H1 (cell line): ENCODE data around the gene TECPR2. TPM values are rescaled to one million over a fixed set of nuclear protein-coding genes. Genes with fewer than 3 reads are reported as not detected.

ENCODE experiments used
- CTCF ChIA-PET: fragments of 300-600 bp; sonication (Branson Sonifier 250); formaldehyde crosslinking; loops from one replicate; lab custom pipeline; 2021; ENCODE audit not compliant: partially characterized antibody; lab: Charles Lee
- POLR2A ChIA-PET: fragments of 300-600 bp; sonication (Branson Sonifier 250); formaldehyde crosslinking; loops from one replicate; lab custom pipeline; 2021; ENCODE audit warnings: inconsistent platforms; ENCODE audit not compliant: partially characterized antibody; lab: Charles Lee
- DNase-seq, 2 experiments: peaks; one replicate each; pipeline versions ENCODE4 v3.0.0 to v3.0.0-alpha.2; 2010 to 2022; ENCODE audit warnings: low spot score in 2 of 2, low read depth in 1 of 2, mixed read lengths in 1 of 2
- FAIRE-seq: peaks from 2 replicates; lab custom pipeline; 2011; peaks lifted over from hg19 to GRCh38; lab: Jason Lieb, UNC
- H2AFZ ChIP-seq: 2 replicates; pipeline ENCODE4 v1.8.1; 2012; ENCODE audit warnings: low read length, inconsistent platforms
- H2AK5ac ChIP-seq: 2 replicates; pipeline ENCODE4 v1.6.1; 2013; ENCODE audit warnings: low read depth, low read length
- H2BK120ac ChIP-seq: replicated peaks from 2 replicates; pipeline ENCODE3; 2013; ENCODE audit warnings: low read depth, low read length, inconsistent platforms
- H2BK12ac ChIP-seq: 2 replicates; pipeline ENCODE4 v1.6.1; 2013; ENCODE audit warnings: low read depth, low read length
- H2BK15ac ChIP-seq: 2 replicates; pipeline ENCODE4 v1.6.1; 2013; ENCODE audit warnings: low read length
- H2BK20ac ChIP-seq: 2 replicates; pipeline ENCODE4 v1.6.1; 2013; ENCODE audit warnings: low read length
- H2BK5ac ChIP-seq: 2 replicates; pipeline ENCODE4 v1.6.1; 2013; ENCODE audit warnings: low read depth, low read length
- H3K14ac ChIP-seq: 2 replicates; pipeline ENCODE4 v1.6.1; 2013; ENCODE audit warnings: inconsistent platforms; ENCODE audit not compliant: insufficient read length
- H3K18ac ChIP-seq: 2 replicates; pipeline ENCODE4 v1.6.1; 2013; ENCODE audit warnings: low read length; ENCODE audit errors: extremely low read depth
- H3K23ac ChIP-seq: 2 replicates; pipeline ENCODE4 v1.6.1; 2013; ENCODE audit warnings: inconsistent platforms; ENCODE audit not compliant: insufficient read length
- H3K23me2 ChIP-seq: 2 replicates; pipeline ENCODE4 v1.6.1; 2013; ENCODE audit warnings: low read depth, low read length
- H3K27ac ChIP-seq: 2 replicates; pipeline ENCODE4 v1.6.1; 2011; ENCODE audit warnings: low read depth, low read length, inconsistent platforms
- H3K27me3 ChIP-seq, 4 experiments: replicated peaks in 1 of 4; 1 replicate in 1 of 4; 2 replicates in 3 of 4; pipeline versions ENCODE4 v1.6.1 to v1.8.1; 2011 to 2013; ENCODE audit warnings: low read length in 3 of 4, mild to moderate bottlenecking in 3 of 4, inconsistent platforms in 2 of 4, mixed read lengths in 2 of 4, moderate library complexity in 1 of 4; ENCODE audit not compliant: control insufficient read depth in 3 of 4, insufficient read depth in 3 of 4; ENCODE audit errors: extremely low read depth in 1 of 4
- H3K36me3 ChIP-seq, 4 experiments: 2 replicates each; pipeline versions ENCODE4 v1.6.1 to v1.8.1; 2011 to 2013; ENCODE audit warnings: mild to moderate bottlenecking in 4 of 4, low read length in 3 of 4, moderate library complexity in 2 of 4, control low read depth in 1 of 4, inconsistent platforms in 1 of 4; ENCODE audit not compliant: insufficient read depth in 4 of 4, control insufficient read depth in 2 of 4
- H3K4ac ChIP-seq: replicated peaks from 2 replicates; pipeline ENCODE3; 2013; ENCODE audit warnings: low read length, low read depth, mixed read lengths, inconsistent platforms; ENCODE audit not compliant: insufficient read length
- H3K4me1 ChIP-seq, 4 experiments: replicated peaks in 1 of 4; 1 replicate in 1 of 4; 2 replicates in 3 of 4; pipeline versions ENCODE4 v1.6.1 to v1.8.1; 2011 to 2013; ENCODE audit warnings: low read length in 3 of 4, inconsistent platforms in 2 of 4, mixed read lengths in 1 of 4; ENCODE audit not compliant: insufficient read depth in 4 of 4, control insufficient read depth in 3 of 4
- H3K4me2 ChIP-seq, 2 experiments: 2 replicates each; pipeline versions ENCODE4 v1.6.1 to v1.8.1; 2011 to 2013; ENCODE audit warnings: low read depth in 2 of 2, low read length in 2 of 2, control low read depth in 1 of 2, inconsistent platforms in 1 of 2, mild to moderate bottlenecking in 1 of 2; ENCODE audit not compliant: insufficient read depth in 1 of 2
- H3K4me3 ChIP-seq, 4 experiments: fragments of 200-600, 300-600 bp in 1 of 4; sonication (generic), shearing (Covaris generic), sonication (Bioruptor Twin) in 1 of 4; 2 replicates each; pipeline versions ENCODE4 v1.5.1 to v1.8.1; 2011 to 2016; ENCODE audit warnings: low read length in 4 of 4, low read depth in 3 of 4, control low read depth in 2 of 4, inconsistent platforms in 2 of 4, mild to moderate bottlenecking in 2 of 4, mixed read lengths in 1 of 4, moderate library complexity in 1 of 4; ENCODE audit not compliant: insufficient read depth in 2 of 4; ENCODE audit errors: extremely low read depth in 1 of 4
- H3K56ac ChIP-seq: replicated peaks from 2 replicates; pipeline ENCODE3; 2013; ENCODE audit warnings: low read depth, mild to moderate bottlenecking, mixed read lengths, low read length, inconsistent platforms; ENCODE audit not compliant: insufficient read length
- H3K79me1 ChIP-seq: 2 replicates; pipeline ENCODE4 v1.6.1; 2013; ENCODE audit warnings: low read depth, low read length, control low read depth
- H3K79me2 ChIP-seq, 2 experiments: 2 replicates each; pipeline versions ENCODE4 v1.6.1 to v1.8.1; 2012 to 2013; ENCODE audit warnings: low read length in 2 of 2, mild to moderate bottlenecking in 2 of 2, inconsistent platforms in 1 of 2; ENCODE audit not compliant: insufficient read depth in 2 of 2, control insufficient read depth in 1 of 2
- H3K9ac ChIP-seq, 4 experiments: replicated peaks in 1 of 4; 1 replicate in 1 of 4; 2 replicates in 3 of 4; pipeline versions ENCODE4 v1.6.1 to v1.8.1; 2011 to 2013; ENCODE audit warnings: low read depth in 3 of 4, low read length in 3 of 4, control low read depth in 2 of 4, mild to moderate bottlenecking in 2 of 4, moderate library complexity in 2 of 4, inconsistent platforms in 1 of 4; ENCODE audit errors: extremely low read depth in 1 of 4
- H3K9me3 ChIP-seq, 2 experiments: 2 replicates each; pipeline versions ENCODE4 v1.6.1 to v1.8.1; 2012 to 2013; ENCODE audit warnings: mild to moderate bottlenecking in 2 of 2, moderate library complexity in 2 of 2, control low read depth in 1 of 2, inconsistent platforms in 1 of 2, low read depth in 1 of 2, low read length in 1 of 2, mixed read lengths in 1 of 2; ENCODE audit not compliant: insufficient read depth in 2 of 2
- H4K20me1 ChIP-seq, 2 experiments: replicated peaks in 1 of 2; 2 replicates each; pipeline versions ENCODE3 to v1.8.1; 2011 to 2013; ENCODE audit warnings: inconsistent platforms in 2 of 2, low read length in 2 of 2, mild to moderate bottlenecking in 1 of 2; ENCODE audit not compliant: insufficient read depth in 2 of 2, control insufficient read depth in 1 of 2
- H4K5ac ChIP-seq: 2 replicates; pipeline ENCODE4 v1.6.1; 2013; ENCODE audit warnings: low read length, low read depth, mixed read lengths, inconsistent platforms; ENCODE audit not compliant: insufficient read length
- H4K8ac ChIP-seq: 2 replicates; pipeline ENCODE4 v1.8.0; 2013; ENCODE audit warnings: mild to moderate bottlenecking, moderate library complexity, low read length, inconsistent platforms; ENCODE audit not compliant: insufficient read depth; ENCODE audit errors: extremely low read depth
- H4K91ac ChIP-seq: replicated peaks from 2 replicates; pipeline ENCODE3; 2013; ENCODE audit warnings: low read length, mixed read lengths, inconsistent platforms; ENCODE audit not compliant: insufficient read length
- ASH2L ChIP-seq: fragments of 200-600, 300-600 bp; sonication (generic); IDR thresholded peaks from one replicate; pipeline ENCODE4 v1.7.1; 2017; ENCODE audit warnings: low read length
- CHD2 ChIP-seq: IDR thresholded peaks from 2 replicates; pipeline ENCODE4 v1.6.1; 2012; ENCODE audit warnings: low read length, improper control_type of control experiment
- EGR1 ChIP-seq: IDR thresholded peaks from 2 replicates; pipeline ENCODE4 v1.6.1; 2011; ENCODE audit warnings: low read depth, low read length, borderline replicate concordance
- POLR2A ChIP-seq, 2 experiments: IDR thresholded peaks; 1 replicate in 1 of 2; 2 replicates in 1 of 2; pipeline ENCODE4 v1.6.1; 2011; ENCODE audit warnings: low read depth in 2 of 2, low read length in 2 of 2, mild to moderate bottlenecking in 2 of 2; ENCODE audit errors: control extremely low read depth in 1 of 2
- SP2 ChIP-seq: IDR thresholded peaks from 2 replicates; pipeline ENCODE4 v1.6.1; 2012; ENCODE audit warnings: mild to moderate bottlenecking, low read length, inconsistent platforms
- WGBS, 2 experiments: shearing (Covaris generic) in 1 of 2; methylation state at CpG; one replicate each; pipeline versions ENCODE4 v1.1.6 to v1.1.7; 2013 to 2015; ENCODE audit warnings: low lambda C conversion rate in 2 of 2, mixed read lengths in 2 of 2, inconsistent platforms in 1 of 2, low coverage in 1 of 2, missing lambda C conversion rate in 1 of 2; ENCODE audit not compliant: insufficient replicate concordance in 2 of 2, insufficient coverage in 1 of 2, insufficient read length in 1 of 2; ENCODE audit errors: extremely low coverage in 1 of 2, missing lambda C conversion rate in 1 of 2; 5-methylcytosine and 5-hydroxymethylcytosine counted together
- polyA plus RNA-seq, 7 experiments: library from polyadenylated mRNA; depleted of rRNA in 3 of 7; stranded (reverse) in 5 of 7; unstranded in 2 of 7; fragments of >200 nt in 5 of 7; fragments of 200-250 nt in 2 of 7; gene quantifications; 1 replicate in 5 of 7; 2 replicates in 1 of 7; 4 replicates in 1 of 7; pipeline versions ENCODE4 v1.2.1 to v1.2.3, GENCODE V29; 2011 to 2013; ENCODE audit warnings: missing spikeins in 2 of 7, mixed read lengths in 2 of 7
- total RNA-seq: library from RNA; stranded (reverse); fragmentation: NEBNext Ultra II Directional; extraction: Animal tissue kit (Norgen Biotek cat#: 25700); gene quantifications from 2 replicates; pipeline ENCODE4 v1.2.1, GENCODE V29; 2021

TECPR2 gene
- total and polyA plus RNA-seq, 2 of the 8 experiments (the other 6 are each of a cell fraction or from before 2014, with no cell fraction given): 6.8 to 19.4 TPM

DNA sequence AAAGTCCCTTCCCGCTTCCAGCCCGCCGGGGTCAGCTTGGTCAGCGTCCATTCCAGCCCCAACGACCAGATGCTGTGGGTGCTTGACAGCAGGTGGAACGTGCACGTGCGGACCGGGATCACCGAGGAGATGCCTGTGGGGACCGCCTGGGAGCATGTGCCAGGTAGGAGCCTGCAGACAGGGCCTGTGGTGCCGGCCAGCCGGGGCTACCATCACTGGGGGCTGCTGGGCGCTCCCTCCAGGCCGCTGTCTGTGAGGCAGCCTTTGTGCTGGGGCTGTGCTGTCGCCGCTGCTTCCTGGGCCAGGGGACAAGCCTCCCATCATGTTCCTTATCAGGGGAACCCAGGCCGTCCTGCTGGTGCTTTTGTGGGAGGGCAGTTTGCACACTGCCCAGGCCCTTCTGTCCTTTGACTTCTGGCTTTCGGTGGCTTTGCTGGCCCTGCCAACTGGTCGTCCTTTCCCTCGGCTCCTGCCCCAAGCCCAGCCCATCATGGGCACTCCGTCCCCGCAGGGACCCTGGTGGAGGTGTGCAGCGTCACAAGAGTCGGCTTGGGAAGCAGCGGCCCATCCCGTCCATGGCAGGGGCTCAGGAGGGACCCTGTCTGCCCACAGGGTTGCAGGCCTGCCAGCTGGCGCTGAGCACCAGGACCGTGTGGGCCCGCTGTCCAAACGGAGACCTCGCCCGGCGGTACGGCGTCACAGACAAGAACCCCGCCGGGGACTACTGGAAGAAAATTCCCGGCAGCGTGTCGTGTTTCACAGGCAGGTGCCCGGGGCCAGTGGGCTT, 134.4 kb downstream of the TECPR2 start:
- WGBS, 2 experiments: 89% methylated on average over 39 of the region's 42 CpGs; no CpG with 5 or more reads in 1 of the 2 experiments
- Histone ChIP-seq H2AFZ (no peak overlapping the region), H4K8ac (0 out of 2 replicates have a peak overlapping the region, but pooled peaks have one; percentile 51), H3K27ac (no peak overlapping the region), H2BK20ac (no peak overlapping the region), H2BK120ac (no peak overlapping the region), H3K9ac (no peak overlapping the region), H2BK12ac (no peak overlapping the region), H3K4ac (no peak overlapping the region), H3K23ac (no peak overlapping the region), H2BK5ac (no peak overlapping the region), H4K91ac (no peak overlapping the region), H3K27me3 (no peaks in the 10 kb centered on the region; a peak in 1 of 7 replicates), H3K36me3 (0 out of 8 replicates have a peak, but pooled peaks cover 0 to 3% (median 0%) of the 10 kb centered on the region in 4 experiments), H3K18ac (no peak overlapping the region), H2AK5ac (no peak overlapping the region), H2BK15ac (no peak overlapping the region), H3K14ac (no peak overlapping the region), H3K4me2 (no peak overlapping the region), H3K79me2 (no peaks in the 10 kb centered on the region), H3K56ac (no peak overlapping the region), H4K5ac (no peak overlapping the region), H3K9me3 (no peaks in the 10 kb centered on the region), H3K4me3 (no peak overlapping the region), H3K79me1 (no peaks in the 10 kb centered on the region), H4K20me1 (peaks cover 0 to 4% of the 10 kb centered on the region in 2 experiments), H3K23me2 (no peaks in the 10 kb centered on the region; the same call in 1 of the 2 replicates), H3K4me1 (no peaks in the 10 kb centered on the region)
- CTCF ChIA-PET: interaction anchor here (0.6 to 5.4 kb wide), 16 partner anchors 10 to 297 kb away, joined by 3 to 42 read pairs (median 4); partner anchors contain the start of genes CINP and TECPR2
- DNase-seq (no peak), FAIRE-seq (no peak)
- POLR2A ChIA-PET: interaction anchor here (1.4 kb wide), 1 partner anchor 12 kb away, joined by 3 read pairs; no protein-coding TSS in a partner anchor
- TF ChIP-seq POLR2A (IDR thresholded peaks at IDR 0.05; ENCODE audit: control extremely low read depth in 1 of 2, low read depth in 2 of 2, low read length in 2 of 2) (no peak), EGR1 (no peak), CHD2 (no peak), ASH2L (no peak), SP2 (no peak)
